ENCODE measurements around the gene GREB1. TPM values are rescaled to one million over a fixed set of nuclear protein-coding genes. Genes with fewer than 3 reads are reported as not detected.

Gene GREB1
- total RNA-seq, 1 experiment from 2014 or later, result 16.5 TPM

DNA sequence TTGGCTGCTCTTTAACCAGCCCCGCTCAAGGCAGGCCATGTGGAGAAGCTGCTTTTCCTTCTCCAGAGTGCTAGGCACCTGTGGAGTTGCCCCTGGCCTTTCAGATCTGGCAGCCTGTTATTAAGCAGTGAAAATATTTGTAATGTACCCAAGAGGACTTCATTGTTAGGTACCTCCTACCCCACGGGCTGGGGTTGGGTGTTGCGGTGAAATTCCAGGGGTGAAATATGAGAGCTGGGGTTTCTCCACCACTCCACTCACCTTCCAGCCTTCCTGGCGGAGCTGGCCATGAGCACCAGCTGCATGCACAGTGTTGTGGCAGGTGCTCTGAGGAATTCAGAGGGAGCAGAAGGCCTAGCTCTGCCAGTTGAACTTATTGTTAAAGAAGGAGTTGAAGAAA lies 97.0 kb downstream of the GREB1 start:
- DNase-seq, result no peak
- H3K36me3 Mint-ChIP-seq (ENCODE audit: insufficient read depth in 1 of 3, low read depth in 3 of 3), result peaks cover 40 to 51% (median 48%) of the 10 kb centered on the region in 3 experiments
- TF ChIP-seq, protein P1, sequence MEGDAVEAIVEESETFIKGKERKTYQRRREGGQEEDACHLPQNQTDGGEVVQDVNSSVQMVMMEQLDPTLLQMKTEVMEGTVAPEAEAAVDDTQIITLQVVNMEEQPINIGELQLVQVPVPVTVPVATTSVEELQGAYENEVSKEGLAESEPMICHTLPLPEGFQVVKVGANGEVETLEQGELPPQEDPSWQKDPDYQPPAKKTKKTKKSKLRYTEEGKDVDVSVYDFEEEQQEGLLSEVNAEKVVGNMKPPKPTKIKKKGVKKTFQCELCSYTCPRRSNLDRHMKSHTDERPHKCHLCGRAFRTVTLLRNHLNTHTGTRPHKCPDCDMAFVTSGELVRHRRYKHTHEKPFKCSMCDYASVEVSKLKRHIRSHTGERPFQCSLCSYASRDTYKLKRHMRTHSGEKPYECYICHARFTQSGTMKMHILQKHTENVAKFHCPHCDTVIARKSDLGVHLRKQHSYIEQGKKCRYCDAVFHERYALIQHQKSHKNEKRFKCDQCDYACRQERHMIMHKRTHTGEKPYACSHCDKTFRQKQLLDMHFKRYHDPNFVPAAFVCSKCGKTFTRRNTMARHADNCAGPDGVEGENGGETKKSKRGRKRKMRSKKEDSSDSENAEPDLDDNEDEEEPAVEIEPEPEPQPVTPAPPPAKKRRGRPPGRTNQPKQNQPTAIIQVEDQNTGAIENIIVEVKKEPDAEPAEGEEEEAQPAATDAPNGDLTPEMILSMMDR (conservative IDR thresholded peaks at IDR 0.05), result no peak
- H3K79me1 ChIP-seq (ENCODE audit: insufficient read depth, low read depth, low read length, poor library complexity, severe bottlenecking), result no peaks in the 10 kb centered on the region
- no peak overlapping the region for H2AFZ ChIP-seq (ENCODE audit: low read length)
- peak overlapping the region in 1 of 3 experiments; percentile 65; a peak in 2 of 7 replicates for H3K27ac Mint-ChIP-seq
- no peak overlapping the region for H3K14ac ChIP-seq (ENCODE audit: insufficient read depth, low read length)
- no peak overlapping the region for H2BK120ac ChIP-seq (ENCODE audit: low read depth, low read length, poor library complexity, severe bottlenecking)
- no peak overlapping the region for H2BK20ac ChIP-seq (ENCODE audit: low read depth, low read length, poor library complexity, severe bottlenecking)
- no peaks in the 10 kb centered on the region for H3K27me3 ChIP-seq (ENCODE audit: insufficient read depth, low read length)
- H3K56ac ChIP-seq (ENCODE audit: insufficient read length, low read depth, low read length), result no peak overlapping the region
- no peak overlapping the region for H3T11ph ChIP-seq (ENCODE audit: low read length)
- no peaks in the 10 kb centered on the region for H3K4me1 ChIP-seq (ENCODE audit: insufficient read depth, low read length)
- H3K4me1 Mint-ChIP-seq, result peaks cover 0 to 3% of the 10 kb centered on the region in 2 experiments; a peak in 1 of 4 replicates
- no peak overlapping the region for H2AK5ac ChIP-seq (ENCODE audit: insufficient read length, low read length)
- no peaks in the 10 kb centered on the region; the same call in 1 of the 2 replicates for H3K27me3 Mint-ChIP-seq (ENCODE audit: low read depth)
- no peak overlapping the region for H4K91ac ChIP-seq (ENCODE audit: insufficient read length, low read depth, low read length)
- no peak overlapping the region for H3K27ac ChIP-seq (ENCODE audit: insufficient read length, low read depth, low read length)
- no peaks in the 10 kb centered on the region for H3K23me2 ChIP-seq (ENCODE audit: insufficient read length, low read depth, low read length, poor library complexity, severe bottlenecking)
- no CpG with 5 or more reads among the region's 4 CpGs for WGBS (ENCODE audit: extremely low coverage, insufficient read length, low lambda C conversion rate)
- H2BK5ac ChIP-seq (ENCODE audit: insufficient read length, low read length), result no peak overlapping the region
- no peak overlapping the region for H3K4me2 ChIP-seq (ENCODE audit: insufficient read depth, insufficient read length, low read length)
- H3K9me3 ChIP-seq (ENCODE audit: control insufficient read depth, low read depth, low read length), result no peaks in the 10 kb centered on the region
- no peak overlapping the region for H3K23ac ChIP-seq (ENCODE audit: insufficient read length, low read depth, low read length)
- H3K9me3 Mint-ChIP-seq, result peaks cover 0 to 4% of the 10 kb centered on the region in 2 experiments; a peak in 1 of 5 replicates
- H4K8ac ChIP-seq (replicated peaks; ENCODE audit: insufficient read length, low read depth, low read length), result no peak overlapping the region
- H3K4ac ChIP-seq (ENCODE audit: low read depth, low read length), result no peak overlapping the region
- no peaks in the 10 kb centered on the region for H4K20me1 ChIP-seq (ENCODE audit: control insufficient read depth, insufficient read depth, insufficient read length)
- no peak overlapping the region for H2BK12ac ChIP-seq (ENCODE audit: insufficient read length, low read depth, low read length)
- no peaks in the 10 kb centered on the region for H3K79me2 ChIP-seq (ENCODE audit: insufficient read depth, low read length)
- H3K9ac ChIP-seq (ENCODE audit: extremely low read depth, insufficient read length, low read length), result no peak overlapping the region
- no peak overlapping the region for H3K18ac ChIP-seq (ENCODE audit: insufficient read length, low read depth, low read length)
- H4K5ac ChIP-seq (ENCODE audit: insufficient read length, low read depth, low read length), result no peak overlapping the region
- H3K4me3 Mint-ChIP-seq, result no peak overlapping the region
- no peak overlapping the region for H2BK15ac ChIP-seq (ENCODE audit: low read depth, low read length)
